Smooth muscle cell (in vitro differentiated cells): ENCODE results near the gene TXNDC17. TPM values are rescaled to one million over a fixed set of nuclear protein-coding genes. Genes with fewer than 3 reads are reported as not detected.

Experiments
- DNase-seq: peaks from one replicate; lab custom pipeline; 2025; ENCODE audit not compliant: unreplicated experiment; lab: John Stamatoyannopoulos, UW
- H2AFZ ChIP-seq: fragments of 200-600 bp; sonication (generic); 2 replicates; pipeline ENCODE4 v1.6.0; 2016; ENCODE audit warnings: antibody characterized with exemption, low read depth, mild to moderate bottlenecking
- H3F3A ChIP-seq: fragments of 200-600 bp; sonication (generic); 2 replicates; pipeline ENCODE4 v1.6.0; 2017; ENCODE audit warnings: antibody characterized with exemption, low read depth
- H3K27ac ChIP-seq: fragments of 200-600 bp; sonication (generic); 2 replicates; pipeline ENCODE4 v1.5.1; 2016; ENCODE audit warnings: low read depth, mild to moderate bottlenecking
- H3K27me3 ChIP-seq: fragments of 200-600 bp; sonication (generic); 2 replicates; pipeline ENCODE4 v1.6.1; 2016; ENCODE audit warnings: low read depth, mild to moderate bottlenecking
- H3K36me3 ChIP-seq: fragments of 200-600 bp; sonication (generic); 2 replicates; pipeline ENCODE4 v1.5.1; 2016; ENCODE audit warnings: low read depth
- H3K4me1 ChIP-seq: fragments of 200-600 bp; sonication (generic); 2 replicates; pipeline ENCODE4 v1.5.1; 2016; ENCODE audit warnings: low read depth
- H3K4me2 ChIP-seq: fragments of 200-600 bp; sonication (generic); 2 replicates; pipeline ENCODE4 v1.6.0; 2016; ENCODE audit warnings: mild to moderate bottlenecking
- H3K4me3 ChIP-seq: fragments of 200-600 bp; sonication (generic); 2 replicates; pipeline ENCODE4 v1.5.1; 2016; ENCODE audit warnings: mild to moderate bottlenecking
- H3K79me2 ChIP-seq: fragments of 200-600 bp; sonication (generic); 2 replicates; pipeline ENCODE4 v1.6.0; 2016; ENCODE audit warnings: low read depth, mild to moderate bottlenecking
- H3K9ac ChIP-seq: fragments of 200-600 bp; sonication (generic); 2 replicates; pipeline ENCODE4 v1.6.0; 2016; ENCODE audit warnings: low read depth
- H3K9me3 ChIP-seq: fragments of 200-600 bp; sonication (generic); replicated peaks from 2 replicates; pipeline ENCODE4 v1.5.1; 2016; ENCODE audit warnings: low read depth
- H4K20me1 ChIP-seq: fragments of 200-600 bp; sonication (generic); 2 replicates; pipeline ENCODE4 v1.6.0; 2016; ENCODE audit warnings: low read depth
- WGBS: methylation state at CpG from one replicate; pipeline ENCODE4 v1.1.7; 2016; ENCODE audit warnings: low lambda C conversion rate; 5-methylcytosine and 5-hydroxymethylcytosine counted together
- polyA plus RNA-seq: library from polyadenylated mRNA; unstranded; fragments of >200 nt; fragmentation: Nextera tagmentation; extraction: Ambion mirVana; gene quantifications from 2 replicates; pipeline ENCODE4 v1.2.1, GENCODE V29; 2016
- total RNA-seq: library from RNA; depleted of rRNA; stranded (reverse); fragments of >200 nt; gene quantifications from 2 replicates; pipeline ENCODE4 v1.2.3, GENCODE V29; 2014
- TF ChIP-seq, protein P1 (sequence below): fragments of 200-600 bp; sonication (generic); IDR thresholded peaks from 2 replicates; pipeline ENCODE4 v1.5.1; 2017; ENCODE audit warnings: borderline replicate concordance, mild to moderate bottlenecking, antibody characterized with exemption; ENCODE audit not compliant: insufficient read depth, poor library complexity, severe bottlenecking

Gene TXNDC17
- total and polyA plus RNA-seq, 2 experiments from 2014 or later, result 363 to 431 TPM

DNA sequence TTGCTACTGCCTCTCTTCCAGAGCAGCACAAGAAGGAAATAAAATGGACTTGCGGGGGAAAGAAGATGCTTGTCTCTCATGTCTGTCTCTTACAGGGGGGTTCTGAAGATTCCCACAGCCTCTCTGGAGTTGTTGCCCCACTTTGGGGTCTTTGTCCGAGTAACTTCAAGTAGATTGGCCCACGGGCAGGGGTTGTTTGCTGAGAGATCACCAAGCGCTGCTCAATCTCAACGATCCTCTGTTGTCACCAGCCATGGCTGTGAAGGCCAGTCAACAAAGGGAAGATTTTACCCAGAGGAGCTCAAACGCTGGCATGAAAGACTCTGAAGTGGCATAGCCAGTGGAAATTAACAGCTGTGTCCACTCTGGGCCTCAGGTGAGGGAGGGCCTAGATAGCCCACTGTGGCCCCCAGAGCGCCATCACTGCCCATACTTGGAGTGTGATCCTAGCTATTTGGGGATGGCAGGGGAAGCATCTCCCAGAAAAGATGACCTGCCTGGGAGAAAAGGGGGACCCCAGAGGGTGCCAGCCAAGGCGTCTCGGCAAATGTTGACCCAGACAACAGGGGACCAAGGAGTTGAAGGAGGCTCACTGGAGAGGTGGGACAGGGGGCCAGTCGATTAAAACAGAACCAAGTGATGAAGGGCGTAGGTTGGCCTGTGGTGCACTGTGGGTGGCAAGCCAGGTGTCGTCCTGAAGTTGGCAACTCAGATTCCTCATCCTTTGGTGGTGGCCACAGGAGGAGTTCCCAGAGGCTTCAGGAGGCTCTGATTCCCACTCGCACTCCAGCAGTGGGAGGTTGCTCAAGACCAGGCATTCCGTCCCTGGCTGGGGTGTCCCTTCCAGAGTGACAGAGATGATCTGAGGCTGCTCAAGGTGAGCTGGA is 44.3 kb downstream of the TXNDC17 start:
- Histone ChIP-seq H3F3A (no peaks in the 10 kb centered on the region), H4K20me1 (no peaks in the 10 kb centered on the region), H3K27ac (no peak overlapping the region), H3K4me3 (no peak overlapping the region), H3K27me3 (peaks cover 6% of the 10 kb centered on the region), H3K36me3 (no peaks in the 10 kb centered on the region), H3K9me3 (no peaks in the 10 kb centered on the region), H2AFZ (no peak overlapping the region), H3K9ac (no peak overlapping the region), H3K4me1 (no peaks in the 10 kb centered on the region), H3K4me2 (no peak overlapping the region), H3K79me2 (no peaks in the 10 kb centered on the region)
- TF ChIP-seq, protein P1, sequence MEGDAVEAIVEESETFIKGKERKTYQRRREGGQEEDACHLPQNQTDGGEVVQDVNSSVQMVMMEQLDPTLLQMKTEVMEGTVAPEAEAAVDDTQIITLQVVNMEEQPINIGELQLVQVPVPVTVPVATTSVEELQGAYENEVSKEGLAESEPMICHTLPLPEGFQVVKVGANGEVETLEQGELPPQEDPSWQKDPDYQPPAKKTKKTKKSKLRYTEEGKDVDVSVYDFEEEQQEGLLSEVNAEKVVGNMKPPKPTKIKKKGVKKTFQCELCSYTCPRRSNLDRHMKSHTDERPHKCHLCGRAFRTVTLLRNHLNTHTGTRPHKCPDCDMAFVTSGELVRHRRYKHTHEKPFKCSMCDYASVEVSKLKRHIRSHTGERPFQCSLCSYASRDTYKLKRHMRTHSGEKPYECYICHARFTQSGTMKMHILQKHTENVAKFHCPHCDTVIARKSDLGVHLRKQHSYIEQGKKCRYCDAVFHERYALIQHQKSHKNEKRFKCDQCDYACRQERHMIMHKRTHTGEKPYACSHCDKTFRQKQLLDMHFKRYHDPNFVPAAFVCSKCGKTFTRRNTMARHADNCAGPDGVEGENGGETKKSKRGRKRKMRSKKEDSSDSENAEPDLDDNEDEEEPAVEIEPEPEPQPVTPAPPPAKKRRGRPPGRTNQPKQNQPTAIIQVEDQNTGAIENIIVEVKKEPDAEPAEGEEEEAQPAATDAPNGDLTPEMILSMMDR, result no peak
- DNase-seq, result no peak
- WGBS, result 89% methylated on average over 14 of the region's 14 CpGs

DNA sequence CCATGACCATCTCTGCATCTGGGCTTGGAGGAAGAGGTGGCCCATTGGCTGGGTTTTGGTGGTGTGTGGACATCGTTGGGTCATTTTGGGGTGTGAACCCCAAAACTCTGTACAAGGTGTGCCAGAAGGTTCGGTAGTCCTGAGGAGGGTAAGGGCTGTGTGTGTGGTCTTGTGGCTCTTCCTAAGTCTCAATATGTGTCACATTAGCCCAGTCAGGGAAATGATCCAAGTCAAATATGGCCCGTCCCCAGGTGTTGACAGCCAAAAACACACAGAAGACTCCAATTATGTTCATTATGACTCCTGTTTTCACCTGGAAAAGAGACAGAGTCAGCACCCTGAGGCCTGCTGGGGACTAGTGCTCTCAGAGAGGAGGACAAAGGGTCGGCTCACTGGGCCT is 45.2 kb downstream of the TXNDC17 start:
- Histone ChIP-seq H3F3A (no peaks in the 10 kb centered on the region), H3K27me3 (peaks cover 6% of the 10 kb centered on the region), H3K4me1 (no peaks in the 10 kb centered on the region), H3K4me2 (no peak overlapping the region), H2AFZ (no peak overlapping the region), H3K27ac (no peak overlapping the region), H3K36me3 (no peaks in the 10 kb centered on the region), H4K20me1 (no peaks in the 10 kb centered on the region), H3K4me3 (no peak overlapping the region), H3K79me2 (no peaks in the 10 kb centered on the region), H3K9ac (no peak overlapping the region), H3K9me3 (no peaks in the 10 kb centered on the region)
- no peak for DNase-seq
- 91% methylated on average over 4 of the region's 4 CpGs for WGBS
- TF ChIP-seq, protein P1, result no peak

DNA sequence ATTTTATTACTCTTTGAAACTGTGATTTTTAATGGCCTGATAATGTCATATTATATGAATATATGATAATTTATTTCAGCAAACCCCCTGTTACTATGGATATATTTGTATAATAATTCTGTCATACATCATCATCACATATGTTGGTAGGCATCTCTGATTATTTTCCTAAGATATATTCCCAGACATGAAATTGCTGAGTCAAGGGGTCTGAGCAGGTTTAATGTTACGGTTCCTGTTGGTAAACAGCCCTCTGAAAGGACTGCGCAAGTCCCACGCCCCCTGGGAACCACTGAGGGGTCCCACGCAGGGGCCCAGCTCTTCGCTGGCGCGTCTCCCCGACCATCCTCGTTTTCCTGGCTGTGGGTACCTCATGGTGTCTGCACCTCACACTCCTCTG is 48.1 kb downstream of the TXNDC17 start:
- Histone ChIP-seq H4K20me1 (no peaks in the 10 kb centered on the region), H3K27me3 (peaks cover 13% of the 10 kb centered on the region), H3K4me3 (no peak overlapping the region), H3K79me2 (no peaks in the 10 kb centered on the region), H2AFZ (no peak overlapping the region), H3F3A (no peaks in the 10 kb centered on the region), H3K4me1 (no peaks in the 10 kb centered on the region), H3K36me3 (no peaks in the 10 kb centered on the region), H3K27ac (no peak overlapping the region), H3K9me3 (no peaks in the 10 kb centered on the region), H3K4me2 (no peak overlapping the region), H3K9ac (no peak overlapping the region)
- WGBS, result 83% methylated on average over 9 of the region's 9 CpGs
- TF ChIP-seq, protein P1, result no peak
- DNase-seq, result no peak

DNA sequence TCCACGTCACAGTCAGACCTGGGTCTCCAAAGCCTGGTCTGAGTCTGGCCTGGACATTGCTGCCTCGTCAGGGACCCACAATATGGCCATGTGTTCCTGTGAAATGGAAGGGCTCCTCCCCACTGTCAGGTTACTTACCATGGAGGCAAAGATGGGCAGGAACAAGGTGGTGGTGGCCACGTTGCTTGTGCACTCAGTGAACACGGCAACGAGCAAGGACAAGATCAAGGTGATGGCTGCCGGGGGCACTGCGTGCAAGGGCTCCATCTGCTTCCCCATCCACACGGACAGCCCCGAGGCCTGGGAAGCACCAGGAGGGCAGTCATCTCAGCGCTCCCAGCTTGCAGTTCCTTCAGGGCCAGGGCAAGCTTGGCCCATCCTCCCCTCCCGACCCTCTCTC is 49.8 kb downstream of the TXNDC17 start:
- DNase-seq, result no peak
- Histone ChIP-seq H3K36me3 (no peaks in the 10 kb centered on the region), H3K4me3 (no peak overlapping the region), H3F3A (no peaks in the 10 kb centered on the region), H3K27me3 (peaks cover 11% of the 10 kb centered on the region), H3K79me2 (no peaks in the 10 kb centered on the region), H3K27ac (no peak overlapping the region), H2AFZ (no peak overlapping the region), H4K20me1 (no peaks in the 10 kb centered on the region), H3K9ac (no peak overlapping the region), H3K4me1 (no peaks in the 10 kb centered on the region), H3K9me3 (no peaks in the 10 kb centered on the region), H3K4me2 (no peak overlapping the region)
- WGBS, result 93% methylated on average over 11 of the region's 11 CpGs
- TF ChIP-seq, protein P1, result no peak
